HG03432 (cell line): ENCODE measurements around the gene DCUN1D2.
"Not testable (repeated sequence)": the region's sequence is repeated elsewhere in the genome, so short reads cannot be mapped to it uniquely, and the experiment has no call there.

Experiments used
- ATAC-seq: cut with Tn5 transposase; IDR thresholded peaks from one replicate; pipeline ENCODE4 v1.9.1; 2021; ENCODE audit warnings: mild to moderate bottlenecking, moderate library complexity; ENCODE audit not compliant: unreplicated experiment

Gene DCUN1D2

DNA sequence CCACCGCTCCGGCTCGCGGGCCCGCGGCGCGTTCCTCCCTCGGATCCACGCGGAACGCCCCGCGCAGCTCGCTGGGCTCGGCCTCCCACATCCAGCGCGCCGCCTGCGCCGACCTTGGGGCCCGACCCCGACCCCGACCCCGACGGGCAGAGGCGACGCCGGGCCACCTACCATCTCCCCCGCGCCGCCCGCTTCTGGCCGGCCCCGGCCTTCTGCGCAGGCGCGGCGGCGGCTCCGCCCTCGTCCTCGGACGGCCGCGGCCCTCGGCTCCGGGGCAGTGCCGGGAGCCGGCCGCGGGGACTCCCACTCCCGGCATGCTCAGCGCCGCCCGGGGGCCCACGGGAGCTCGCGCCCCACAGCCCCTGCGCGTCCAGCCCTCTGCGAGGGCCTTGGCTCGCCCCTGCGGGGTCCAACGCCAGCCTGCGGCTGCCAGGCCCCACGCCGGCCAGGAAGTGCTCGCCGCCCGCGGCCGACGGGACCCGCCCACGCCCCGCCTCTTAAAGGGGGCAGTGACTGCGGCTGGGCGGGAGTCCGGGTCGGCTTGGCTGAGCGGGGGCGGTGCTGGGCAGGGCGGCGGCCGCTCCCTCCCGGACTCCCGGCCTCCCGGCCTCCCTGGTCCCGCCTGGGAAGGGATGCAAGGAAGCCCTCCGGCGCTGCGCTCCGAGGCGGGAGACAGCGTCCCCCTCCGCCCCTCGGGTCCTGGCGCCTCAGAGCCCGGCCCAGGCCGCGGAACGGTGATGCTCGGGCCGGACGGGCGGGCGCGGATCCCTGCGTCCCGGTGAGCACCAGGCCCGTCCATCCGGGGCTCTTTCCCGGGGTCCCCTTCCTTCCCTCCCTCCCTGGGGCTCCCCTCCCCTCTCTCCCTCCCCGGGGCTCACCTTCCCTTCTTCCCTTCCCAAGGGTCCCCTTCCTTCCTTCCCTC, at the start of gene DCUN1D2:
Gene DCUN1D2, minus strand, starts transcription at position 216 of the 922 bp plus-strand sequence. Its CDS starts 42 bp downstream, at position 174.
- ATAC-seq: peak; percentile 83

DNA sequence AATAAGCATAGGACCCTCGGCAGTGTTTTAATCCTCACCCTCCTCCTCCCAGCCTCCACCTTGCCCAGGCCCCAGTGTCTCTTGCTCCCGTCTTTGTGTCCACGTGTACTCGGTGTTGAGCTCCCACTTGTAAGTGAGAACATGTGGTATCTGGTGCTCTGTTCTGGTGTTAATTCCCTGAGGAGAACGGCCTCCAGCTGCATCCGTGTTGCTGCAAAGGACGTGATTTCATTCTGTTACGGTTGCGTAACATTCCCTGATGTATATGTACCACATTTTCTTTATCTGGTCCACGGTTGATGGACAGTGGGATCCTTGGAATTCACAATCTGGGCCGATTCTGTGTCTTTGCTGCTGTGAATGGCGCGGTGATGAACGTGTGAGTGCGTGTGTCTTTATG, 49.3 kb upstream of the DCUN1D2 start:
- ATAC-seq: no peak

DNA sequence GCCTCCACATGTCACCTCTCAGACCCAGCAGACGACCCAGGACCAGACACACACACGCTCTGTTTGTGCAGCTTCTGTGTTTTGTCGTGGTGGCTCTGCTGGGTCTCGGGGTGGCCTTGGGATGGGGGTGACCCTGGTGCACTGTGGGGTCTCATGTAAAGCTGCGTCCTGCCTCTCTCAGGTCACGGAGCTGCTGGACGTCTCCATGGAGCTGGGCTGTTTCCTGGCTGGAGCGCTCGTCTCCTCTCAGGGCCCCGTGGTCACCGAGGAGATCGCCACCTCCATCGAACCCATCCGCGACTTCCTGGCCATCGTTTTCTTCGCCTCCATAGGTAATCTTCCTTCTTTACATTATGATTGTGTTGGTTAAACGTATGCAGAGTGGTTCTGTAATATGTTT, 48.7 kb upstream of the DCUN1D2 start:
- no peak for ATAC-seq

DNA sequence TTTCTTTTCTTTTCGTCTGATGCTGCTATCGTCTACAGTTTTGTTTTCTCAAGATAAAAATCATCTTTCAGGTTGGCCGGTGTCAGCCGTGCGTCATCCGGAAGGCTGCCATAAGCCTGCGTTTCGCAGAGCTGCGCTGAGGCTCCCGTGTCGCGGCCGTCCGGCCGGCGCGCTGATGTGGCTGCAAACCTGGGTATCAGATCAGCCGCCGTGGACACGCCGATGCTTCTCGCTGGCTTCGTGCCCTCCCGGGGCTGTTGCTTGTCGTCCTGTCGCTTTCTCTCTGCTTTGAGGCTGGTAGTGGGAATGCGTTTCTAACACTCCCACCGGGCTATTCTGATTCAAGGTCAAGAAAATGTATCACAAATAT, 48.2 kb upstream of the DCUN1D2 start:
- ATAC-seq: no peak

DNA sequence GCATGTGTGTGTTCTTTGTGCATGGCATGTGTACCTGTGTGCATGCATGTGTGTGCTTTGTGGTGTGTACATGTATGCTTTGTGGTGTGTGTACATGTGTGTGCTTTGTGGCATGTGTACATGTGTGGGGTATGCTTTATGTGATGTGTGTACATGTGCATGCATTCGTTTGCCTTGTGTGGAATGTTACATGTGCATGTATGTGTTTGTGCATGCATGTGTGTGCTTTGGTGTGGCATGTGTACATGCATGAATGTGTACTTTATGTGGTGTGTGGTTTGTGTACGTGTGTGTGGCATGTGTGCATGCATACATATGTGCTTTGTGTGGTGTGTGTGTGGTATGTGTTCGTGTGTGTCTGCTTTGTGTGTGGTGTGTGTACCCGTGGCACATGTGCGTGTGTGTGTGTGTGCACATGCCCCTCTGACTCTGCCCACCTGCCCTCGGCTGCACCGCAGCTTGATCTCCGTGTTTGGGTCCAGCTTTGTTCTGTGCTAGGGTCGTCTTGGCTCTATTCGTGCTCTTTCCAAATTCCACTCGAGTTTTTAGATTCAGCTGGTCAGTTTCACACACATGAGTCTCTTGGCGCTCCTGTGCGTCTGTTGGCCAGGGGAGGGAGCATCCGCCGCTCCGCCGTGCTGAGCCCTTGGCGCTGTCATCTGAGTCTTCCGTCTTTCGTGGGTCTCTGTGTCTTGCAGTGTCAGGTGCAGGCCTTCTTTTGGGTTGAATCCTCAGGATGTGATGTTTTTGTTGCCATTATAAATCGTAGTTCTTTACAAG, 47.6 kb upstream of the DCUN1D2 start:
- ATAC-seq: no peak

DNA sequence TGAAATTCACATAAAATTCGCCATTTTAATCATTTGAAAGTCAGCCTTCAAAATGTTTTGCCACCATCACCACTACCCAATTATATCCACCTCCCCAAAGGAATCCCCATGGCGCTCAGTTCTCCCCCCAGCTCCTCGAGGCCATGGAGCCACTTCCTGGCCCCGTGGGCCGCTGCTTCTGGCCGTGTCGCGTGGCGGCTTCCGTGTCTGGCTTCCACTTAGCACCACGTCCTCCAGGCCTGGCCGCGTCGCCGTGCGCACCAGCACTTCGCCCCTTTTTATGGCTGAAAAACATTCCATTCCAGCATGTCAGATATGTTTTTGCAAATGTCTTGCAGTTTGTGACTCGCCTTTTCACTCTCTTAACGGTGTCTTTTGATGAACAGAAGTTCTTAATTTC, 46.7 kb upstream of the DCUN1D2 start:
- ATAC-seq: no peak

DNA sequence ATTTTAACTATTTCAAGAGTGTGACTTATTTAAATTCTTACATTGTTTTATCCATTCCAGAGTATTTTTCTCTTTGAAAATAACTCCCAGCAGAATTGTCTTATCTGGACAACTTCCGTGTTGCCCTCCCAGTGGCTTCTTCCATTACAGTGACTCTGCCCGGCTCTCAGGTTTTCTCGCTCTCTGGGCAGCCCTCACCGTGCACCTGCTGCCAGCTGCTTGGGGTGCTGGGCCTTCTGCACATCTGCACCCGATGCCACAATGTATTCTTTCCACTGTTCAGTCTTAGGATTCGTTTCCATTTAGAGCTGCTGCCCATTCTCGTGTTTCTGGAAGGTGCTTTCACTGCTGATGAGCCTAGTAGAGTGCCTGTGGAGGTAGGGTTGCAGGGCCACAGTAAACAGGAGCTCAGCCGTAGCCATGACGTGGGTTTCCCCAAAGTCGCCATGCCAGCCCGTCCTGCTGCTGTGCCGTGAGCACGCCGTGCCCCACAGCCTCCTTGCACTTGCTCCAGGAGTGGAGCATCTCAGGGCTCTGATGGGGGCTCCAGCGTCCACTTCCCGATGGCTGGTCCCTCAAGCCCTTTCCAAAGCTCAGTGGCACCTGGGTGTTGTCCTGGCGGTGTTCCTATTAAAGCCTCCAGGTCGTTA, 46.1 kb upstream of the DCUN1D2 start:
- ATAC-seq: no peak

DNA sequence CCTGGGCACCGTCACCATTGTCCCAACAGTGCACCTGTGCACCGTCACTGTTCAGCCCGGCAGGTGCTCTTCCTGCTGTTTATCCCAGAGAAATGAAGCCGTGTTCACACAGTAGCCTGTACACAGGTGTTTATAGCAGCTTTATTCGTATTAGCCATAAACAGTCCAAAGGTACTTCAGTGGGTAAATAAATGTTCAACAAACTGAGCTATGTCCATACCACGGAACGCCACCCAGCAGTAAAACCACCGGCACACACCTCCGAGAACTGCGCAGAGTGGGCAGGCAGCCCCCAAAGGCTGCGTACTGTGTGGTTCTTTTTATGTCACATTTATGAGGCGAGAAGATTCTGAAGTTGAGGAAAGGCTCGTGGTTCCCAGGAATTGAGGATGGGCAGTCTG, 44.9 kb upstream of the DCUN1D2 start:
- no peak for ATAC-seq

DNA sequence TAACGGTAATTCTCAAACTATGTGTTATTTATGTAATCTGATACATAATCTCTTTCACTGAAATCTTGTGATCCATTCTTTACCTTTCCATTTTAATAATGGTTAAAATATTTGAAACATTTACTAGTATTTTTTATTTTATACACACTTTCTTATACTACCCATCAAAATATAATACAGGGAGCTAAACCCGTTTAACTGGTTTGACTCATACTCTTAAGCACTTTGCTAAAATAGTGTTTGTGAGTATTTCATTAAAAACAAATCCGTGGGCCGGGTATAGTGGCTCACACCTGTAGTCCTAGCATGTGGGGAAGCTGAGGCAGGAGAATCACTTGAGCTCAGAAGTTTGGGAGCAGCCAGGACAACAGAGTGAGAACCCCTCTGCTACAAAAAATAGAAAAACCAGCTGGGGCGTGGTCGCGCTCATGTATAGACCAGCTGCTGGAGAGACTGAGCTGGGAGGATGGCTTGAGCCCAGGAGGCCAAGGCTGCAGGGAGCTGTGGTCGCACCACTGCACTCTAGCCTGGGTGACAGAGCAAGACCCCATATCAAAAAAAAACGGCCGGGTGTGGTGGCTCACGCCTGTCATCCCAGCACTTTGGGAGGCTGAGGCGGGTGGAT, 43.8 kb upstream of the DCUN1D2 start:
- ATAC-seq: no peak

DNA sequence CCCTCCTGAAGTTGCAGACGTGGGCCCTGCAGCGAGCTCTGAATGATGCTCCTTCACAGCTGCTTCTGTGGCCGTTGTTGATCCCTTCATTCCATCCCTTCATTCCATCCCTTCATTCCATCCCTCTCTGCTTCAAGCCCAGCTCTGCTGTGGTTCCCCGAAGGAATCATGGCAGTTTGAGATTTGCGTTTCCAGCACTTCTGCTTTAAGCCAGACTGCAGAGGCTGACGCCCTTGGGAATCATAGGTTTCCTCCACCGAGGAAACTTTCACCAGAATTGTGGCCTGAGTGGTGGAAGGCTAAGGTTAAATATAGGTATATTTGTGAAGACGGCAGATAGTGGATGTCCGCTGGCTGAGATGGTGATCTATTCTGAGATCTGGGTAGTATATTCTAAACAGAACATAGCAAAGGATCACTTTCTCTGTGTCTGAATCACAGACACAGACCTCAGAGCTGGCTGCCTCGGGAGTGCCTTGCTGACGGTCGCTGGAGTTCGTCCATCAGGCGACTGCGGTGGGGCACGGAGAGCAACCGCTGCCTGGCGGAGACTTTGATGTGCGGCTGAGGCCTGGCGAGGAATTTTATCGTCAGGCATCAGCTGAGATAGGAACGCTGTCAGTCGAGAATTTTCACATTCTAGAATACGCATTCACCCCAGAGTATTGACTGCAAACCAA, 42.8 kb upstream of the DCUN1D2 start:
- no peak for ATAC-seq

DNA sequence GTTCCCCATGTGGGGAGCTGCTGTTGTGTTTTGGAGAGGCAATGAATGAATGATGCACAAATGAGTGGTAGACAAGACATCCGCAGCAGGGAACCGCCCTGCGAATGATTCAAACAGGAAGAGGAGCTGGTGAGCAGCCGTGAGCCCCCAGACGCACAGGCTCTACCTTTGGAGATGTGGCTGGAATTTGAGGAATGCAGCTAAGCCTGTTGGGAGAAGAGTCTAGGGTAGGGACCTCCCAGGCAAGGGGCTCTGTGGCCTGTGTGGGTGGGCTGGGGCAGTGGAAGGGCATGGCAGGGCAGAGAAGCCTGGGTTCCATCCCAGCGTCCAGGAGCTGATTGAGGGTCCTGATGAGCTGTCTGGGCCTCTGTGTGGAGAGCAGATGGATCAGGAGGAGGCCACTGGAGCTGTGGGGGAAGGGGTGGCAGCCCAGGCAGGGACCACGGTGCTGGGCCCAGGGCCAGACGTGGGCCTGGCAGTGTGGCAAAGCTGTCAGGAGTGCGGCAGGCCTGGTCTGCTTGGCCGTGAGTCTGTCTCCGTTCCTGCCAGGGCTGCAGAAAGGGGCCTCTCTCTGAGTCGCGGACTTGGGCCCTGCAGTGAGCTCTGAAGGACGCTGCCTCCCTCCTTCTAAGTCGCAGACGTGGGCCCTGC, 41.8 kb upstream of the DCUN1D2 start:
- no peak for ATAC-seq

DNA sequence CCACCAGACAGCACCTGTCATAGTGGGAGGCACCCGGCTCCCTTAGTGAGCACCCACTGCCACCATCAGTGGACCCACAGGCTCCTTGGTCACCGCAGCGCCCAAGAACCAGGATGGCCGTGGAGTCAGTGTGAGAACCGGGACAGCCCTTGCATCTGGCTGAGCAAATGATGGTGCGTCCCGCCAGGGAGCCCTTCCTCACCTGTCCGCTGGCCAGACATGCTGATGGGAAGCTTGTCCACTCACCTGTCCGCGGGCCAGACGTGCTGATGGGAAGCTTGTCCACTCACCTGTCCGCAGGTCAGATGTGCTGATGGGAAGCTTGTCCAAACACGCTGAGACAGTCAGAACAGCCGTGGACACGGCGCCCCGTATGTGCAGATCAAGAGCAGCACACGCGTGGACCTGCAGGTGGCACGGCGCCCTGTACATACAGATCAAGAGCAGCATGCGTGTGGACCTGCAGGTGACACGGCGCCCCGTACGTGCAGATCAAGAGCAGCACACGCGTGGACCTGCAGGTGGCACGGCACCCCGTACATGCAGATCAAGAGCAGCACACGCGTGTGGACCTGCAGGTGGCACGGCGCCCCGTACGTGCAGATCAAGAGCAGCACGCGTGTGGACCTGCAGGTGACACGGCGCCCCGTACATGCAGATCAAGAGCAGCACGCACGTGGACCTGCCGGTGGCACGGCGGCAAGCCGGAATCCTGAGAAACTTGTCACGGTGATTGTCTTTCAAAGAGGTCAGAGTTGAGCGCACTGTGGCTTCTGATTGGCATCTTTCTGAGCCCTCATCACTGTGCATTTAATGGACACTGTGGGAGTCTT, 40.7 kb upstream of the DCUN1D2 start:
- ATAC-seq: no peak

DNA sequence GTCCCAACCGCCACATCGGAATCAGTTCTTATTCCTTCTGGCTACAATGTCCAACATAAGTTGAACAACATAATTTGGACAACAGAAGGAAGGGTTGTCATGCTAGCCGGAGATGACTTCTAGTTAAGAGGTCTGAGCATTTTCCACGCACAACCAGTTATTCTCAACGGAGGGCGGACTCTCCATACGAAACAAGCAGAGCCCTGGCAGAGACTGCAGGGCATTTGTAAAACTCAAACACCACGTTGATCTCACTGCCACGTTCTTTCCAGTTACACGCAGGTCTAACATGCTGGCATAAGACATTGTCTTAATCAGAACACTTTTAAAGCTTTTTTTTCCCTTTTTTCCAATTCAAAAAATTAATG, 38.3 kb upstream of the DCUN1D2 start:
- ATAC-seq: no peak

DNA sequence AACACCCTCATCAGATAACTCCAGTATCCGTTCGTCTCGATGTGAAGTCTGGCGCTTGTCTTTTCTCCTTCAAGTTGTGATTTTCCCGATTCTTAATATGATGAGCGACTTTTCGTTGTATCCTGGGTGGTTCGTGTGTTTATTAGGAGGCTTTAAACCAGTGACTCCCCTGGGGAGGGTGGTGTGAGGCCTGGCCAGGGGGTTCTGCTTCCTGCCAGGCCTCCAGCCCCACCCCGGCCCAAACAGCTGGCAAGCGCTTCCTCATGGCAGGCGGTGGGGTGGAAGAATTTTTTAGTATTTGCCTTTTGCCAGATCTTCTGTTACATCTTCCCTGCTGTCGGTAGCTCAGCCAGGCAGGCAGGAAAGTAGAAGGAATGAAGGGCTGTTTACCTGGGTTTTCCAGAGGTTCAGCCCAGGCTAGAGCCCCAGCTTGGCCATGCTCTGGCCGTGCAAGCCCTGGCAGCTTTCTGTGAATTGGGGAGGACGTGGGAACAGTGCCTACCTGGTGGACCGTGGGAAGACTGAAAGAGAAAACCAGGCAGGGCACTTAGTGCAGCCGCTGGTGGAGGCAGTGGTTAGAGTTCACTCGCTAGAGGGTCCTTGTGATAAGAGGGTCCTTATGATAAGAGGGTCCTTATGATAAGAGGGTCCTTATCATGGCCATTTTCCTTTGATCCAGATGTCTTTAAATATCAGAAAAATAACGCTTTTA, 37.7 kb upstream of the DCUN1D2 start:
- ATAC-seq: no peak

DNA sequence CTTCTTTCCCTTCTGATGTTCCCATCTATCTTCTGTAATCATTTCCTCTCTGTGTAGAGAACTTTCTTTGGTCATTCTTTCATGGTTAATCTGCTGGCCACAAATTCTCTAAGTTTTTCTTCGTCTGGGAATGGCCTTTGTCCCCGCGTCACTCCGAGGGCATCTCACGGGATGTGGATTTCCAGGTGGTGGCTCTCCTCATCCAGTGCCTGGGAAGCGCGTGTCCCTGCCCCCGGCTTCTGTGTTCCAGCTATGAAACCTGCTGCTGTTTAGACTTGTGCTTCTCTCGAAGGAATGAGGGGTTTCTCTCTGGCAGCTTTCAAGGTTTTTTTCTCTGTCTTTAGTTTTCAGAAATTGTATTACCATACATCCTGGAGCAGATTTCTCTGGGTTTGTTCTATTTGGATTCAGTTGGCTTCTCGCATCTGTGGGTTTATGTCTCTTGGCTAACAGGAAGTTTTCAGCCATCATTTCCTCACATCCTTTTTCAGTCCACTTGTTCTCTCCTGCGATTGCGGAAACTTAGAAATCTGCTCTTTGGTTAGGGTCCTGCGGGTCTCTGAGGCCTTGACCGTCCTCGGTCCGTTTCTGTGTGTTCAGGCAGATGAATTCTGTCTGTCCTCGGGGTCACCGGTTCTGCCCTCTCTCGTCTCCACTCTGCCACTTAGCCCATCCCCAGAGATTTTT, 36.9 kb upstream of the DCUN1D2 start:
- no peak for ATAC-seq

DNA sequence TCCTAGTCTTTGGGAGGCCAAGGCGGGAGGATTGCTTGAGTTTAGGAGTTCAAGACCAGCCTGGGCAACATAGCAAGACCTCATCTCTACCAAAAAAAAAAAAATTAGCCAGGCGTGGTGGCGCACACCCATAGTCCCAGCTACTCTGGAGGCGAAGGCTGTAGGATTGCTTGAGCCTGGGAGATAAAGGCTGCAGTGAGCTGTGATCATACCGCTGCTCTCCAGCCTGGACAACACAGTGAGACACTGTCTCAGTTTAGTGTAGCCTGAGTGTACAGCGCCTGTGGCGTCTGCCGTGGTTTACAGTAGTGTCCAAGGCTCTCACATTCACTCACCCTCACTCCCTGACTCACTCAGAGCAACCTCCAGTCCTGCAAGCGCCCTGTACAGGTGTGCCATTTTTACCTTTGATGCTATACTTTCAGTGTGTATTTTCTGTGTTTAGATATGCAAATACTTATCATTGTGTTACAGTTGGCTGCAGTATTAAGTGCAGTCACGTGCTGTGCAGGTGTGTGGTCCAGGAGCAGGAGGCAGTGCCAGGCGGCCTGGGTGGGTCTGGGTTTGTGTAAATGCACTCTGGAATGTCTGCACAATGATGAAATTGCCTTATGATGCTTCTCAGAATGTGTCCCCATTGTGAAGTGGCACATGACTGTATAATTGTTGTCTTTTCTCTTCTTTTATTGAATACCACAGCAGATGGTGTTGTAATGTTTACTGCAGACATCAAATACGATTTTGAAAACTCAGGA, 36.1 kb upstream of the DCUN1D2 start:
- ATAC-seq: no peak

DNA sequence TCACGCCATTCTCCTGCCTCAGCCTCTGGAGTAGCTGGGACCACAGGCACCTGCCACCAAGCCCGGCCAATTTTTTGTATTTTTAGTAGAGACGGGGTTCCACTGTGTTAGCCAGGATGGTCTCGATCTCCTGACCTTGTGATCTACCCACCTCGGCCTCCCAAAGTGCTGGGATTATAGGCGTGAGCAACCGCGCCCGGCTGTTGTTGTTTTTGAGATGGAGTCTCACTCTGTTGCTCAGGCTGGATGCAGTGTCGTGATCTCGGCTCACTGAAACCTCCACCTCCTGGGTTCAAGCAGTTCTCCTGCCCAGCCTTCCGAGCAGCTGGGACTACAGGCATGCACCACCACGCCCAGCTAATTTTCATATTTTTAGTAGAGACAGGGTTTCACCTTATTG, 31.9 kb upstream of the DCUN1D2 start:
- ATAC-seq: not testable (repeated sequence)
